Measurements from ENCODE around the gene MED20.

Gene MED20

GRCh38 chr6:41958022-41958856, 37.3 kb upstream of the MED20 start:
- TF ChIP-seq, protein P1, sequence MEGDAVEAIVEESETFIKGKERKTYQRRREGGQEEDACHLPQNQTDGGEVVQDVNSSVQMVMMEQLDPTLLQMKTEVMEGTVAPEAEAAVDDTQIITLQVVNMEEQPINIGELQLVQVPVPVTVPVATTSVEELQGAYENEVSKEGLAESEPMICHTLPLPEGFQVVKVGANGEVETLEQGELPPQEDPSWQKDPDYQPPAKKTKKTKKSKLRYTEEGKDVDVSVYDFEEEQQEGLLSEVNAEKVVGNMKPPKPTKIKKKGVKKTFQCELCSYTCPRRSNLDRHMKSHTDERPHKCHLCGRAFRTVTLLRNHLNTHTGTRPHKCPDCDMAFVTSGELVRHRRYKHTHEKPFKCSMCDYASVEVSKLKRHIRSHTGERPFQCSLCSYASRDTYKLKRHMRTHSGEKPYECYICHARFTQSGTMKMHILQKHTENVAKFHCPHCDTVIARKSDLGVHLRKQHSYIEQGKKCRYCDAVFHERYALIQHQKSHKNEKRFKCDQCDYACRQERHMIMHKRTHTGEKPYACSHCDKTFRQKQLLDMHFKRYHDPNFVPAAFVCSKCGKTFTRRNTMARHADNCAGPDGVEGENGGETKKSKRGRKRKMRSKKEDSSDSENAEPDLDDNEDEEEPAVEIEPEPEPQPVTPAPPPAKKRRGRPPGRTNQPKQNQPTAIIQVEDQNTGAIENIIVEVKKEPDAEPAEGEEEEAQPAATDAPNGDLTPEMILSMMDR (IDR thresholded peaks at IDR 0.05; ENCODE audit: low read depth, low read length), result no peak
- H3K36me3 ChIP-seq, result no peaks in the 10 kb centered on the region
- no peak overlapping the region for H3K27ac ChIP-seq
- no peak for DNase-seq
- H3K9me3 ChIP-seq (ENCODE audit: severe bottlenecking), result no peaks in the 10 kb centered on the region
- H3K27me3 ChIP-seq (ENCODE audit: insufficient read depth, low read depth, severe bottlenecking), result no peaks in the 10 kb centered on the region
- H3K4me3 ChIP-seq (ENCODE audit: low read depth, low read length), result no peak overlapping the region

GRCh38 chr6:41957117-41957516, 36.2 kb upstream of the MED20 start:
- no peaks in the 10 kb centered on the region for H3K27me3 ChIP-seq (ENCODE audit: insufficient read depth, low read depth, severe bottlenecking)

DNA sequence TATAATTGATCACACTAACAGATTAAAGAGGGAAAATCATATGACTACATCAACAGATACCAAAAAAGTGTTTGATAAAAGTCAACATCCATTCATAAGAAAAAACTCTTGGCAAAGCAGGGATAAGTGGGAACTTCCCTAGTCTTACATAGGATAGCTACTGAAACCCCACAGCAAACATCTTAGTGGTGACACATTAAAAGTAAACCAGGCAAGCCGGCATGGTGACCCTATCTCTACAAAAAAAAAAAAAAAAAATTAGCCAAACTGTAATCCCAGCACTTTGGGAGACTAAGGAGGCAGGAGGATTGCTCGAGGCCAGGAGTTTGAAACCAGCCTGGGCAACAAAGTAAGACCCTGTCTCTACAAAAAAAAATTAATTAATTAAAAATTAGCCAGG, 34.5 kb upstream of the MED20 start:
- Histone ChIP-seq H3K27me3 (ENCODE audit: insufficient read depth, low read depth, severe bottlenecking) (no peaks in the 10 kb centered on the region), H3K9me3 (ENCODE audit: severe bottlenecking) (no peaks in the 10 kb centered on the region), H3K36me3 (no peaks in the 10 kb centered on the region), H3K27ac (no peak overlapping the region), H3K4me3 (ENCODE audit: low read depth, low read length) (no peak overlapping the region)
- no peak for DNase-seq
- TF ChIP-seq, protein P1 (IDR thresholded peaks at IDR 0.05; ENCODE audit: low read depth, low read length), result no peak

More at GRCh38 chr6:41957117-41957516, 36.2 kb upstream of the MED20 start:
- H3K36me3 ChIP-seq, result no peaks in the 10 kb centered on the region
- H3K4me3 ChIP-seq (ENCODE audit: low read depth, low read length), result no peak overlapping the region
- no peaks in the 10 kb centered on the region for H3K9me3 ChIP-seq (ENCODE audit: severe bottlenecking)
- TF ChIP-seq, protein P1 (IDR thresholded peaks at IDR 0.05; ENCODE audit: low read depth, low read length), result no peak
- no peak overlapping the region for H3K27ac ChIP-seq
- no peak for DNase-seq

GRCh38 chr6:41954668-41955067, 33.7 kb upstream of the MED20 start:
- DNase-seq, result no peak
- H3K36me3 ChIP-seq, result no peaks in the 10 kb centered on the region
- TF ChIP-seq, protein P1 (IDR thresholded peaks at IDR 0.05; ENCODE audit: low read depth, low read length), result no peak
- H3K4me3 ChIP-seq (ENCODE audit: low read depth, low read length), result no peak overlapping the region
- no peaks in the 10 kb centered on the region for H3K27me3 ChIP-seq (ENCODE audit: insufficient read depth, low read depth, severe bottlenecking)
- H3K9me3 ChIP-seq (ENCODE audit: severe bottlenecking), result no peaks in the 10 kb centered on the region
- H3K27ac ChIP-seq, result no peak overlapping the region

DNA sequence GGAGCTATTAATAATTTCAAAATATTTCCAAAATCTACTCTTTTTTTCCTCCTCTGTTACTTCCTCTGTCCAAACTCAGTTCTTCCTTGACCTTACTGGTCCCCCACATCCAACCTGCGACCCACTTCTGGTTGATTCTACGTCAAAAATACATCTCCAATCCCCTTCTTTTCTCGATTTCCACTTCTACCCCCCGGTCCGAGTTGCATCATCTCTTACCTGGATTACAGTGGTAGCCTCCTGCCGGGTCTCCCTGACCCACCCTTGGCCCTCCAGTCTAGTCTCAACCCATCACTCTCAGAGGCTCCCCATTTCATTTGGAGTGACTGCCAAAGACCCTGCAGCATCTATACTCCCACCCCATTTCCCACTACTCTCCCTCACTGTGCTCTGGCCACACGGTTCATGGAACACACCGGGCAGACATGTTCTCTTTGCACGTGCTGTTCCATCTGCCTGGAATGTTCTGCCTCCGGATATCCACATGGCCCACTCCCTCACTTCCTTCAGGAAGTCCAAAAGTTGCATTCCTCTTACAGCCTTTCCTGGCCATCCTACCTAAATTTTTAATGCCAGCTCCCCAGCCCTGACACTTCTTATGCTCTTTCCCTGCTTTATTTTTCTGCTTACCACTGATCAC, 26.8 kb upstream of the MED20 start:
- H3K36me3 ChIP-seq, result no peaks in the 10 kb centered on the region
- H3K27me3 ChIP-seq (ENCODE audit: insufficient read depth, low read depth, severe bottlenecking), result no peaks in the 10 kb centered on the region
- DNase-seq, result no peak
- TF ChIP-seq, protein P1 (IDR thresholded peaks at IDR 0.05; ENCODE audit: low read depth, low read length), result no peak
- H3K4me3 ChIP-seq (ENCODE audit: low read depth, low read length), result no peak overlapping the region
- no peaks in the 10 kb centered on the region for H3K9me3 ChIP-seq (ENCODE audit: severe bottlenecking)
- no peak overlapping the region for H3K27ac ChIP-seq

All from WERI-Rb-1 (cell line).